ENCODE data around the gene FBXW4. TPM values are rescaled to one million over a fixed set of nuclear protein-coding genes. Genes with fewer than 3 reads are reported as not detected.
A peak's percentile ranks its signal among the peaks of the same experiment; 100 is the strongest.

FBXW4 gene
- polyA plus RNA-seq, 1 of the 3 experiments (the other 2 are of a cell fraction), result 27.6 TPM

DNA sequence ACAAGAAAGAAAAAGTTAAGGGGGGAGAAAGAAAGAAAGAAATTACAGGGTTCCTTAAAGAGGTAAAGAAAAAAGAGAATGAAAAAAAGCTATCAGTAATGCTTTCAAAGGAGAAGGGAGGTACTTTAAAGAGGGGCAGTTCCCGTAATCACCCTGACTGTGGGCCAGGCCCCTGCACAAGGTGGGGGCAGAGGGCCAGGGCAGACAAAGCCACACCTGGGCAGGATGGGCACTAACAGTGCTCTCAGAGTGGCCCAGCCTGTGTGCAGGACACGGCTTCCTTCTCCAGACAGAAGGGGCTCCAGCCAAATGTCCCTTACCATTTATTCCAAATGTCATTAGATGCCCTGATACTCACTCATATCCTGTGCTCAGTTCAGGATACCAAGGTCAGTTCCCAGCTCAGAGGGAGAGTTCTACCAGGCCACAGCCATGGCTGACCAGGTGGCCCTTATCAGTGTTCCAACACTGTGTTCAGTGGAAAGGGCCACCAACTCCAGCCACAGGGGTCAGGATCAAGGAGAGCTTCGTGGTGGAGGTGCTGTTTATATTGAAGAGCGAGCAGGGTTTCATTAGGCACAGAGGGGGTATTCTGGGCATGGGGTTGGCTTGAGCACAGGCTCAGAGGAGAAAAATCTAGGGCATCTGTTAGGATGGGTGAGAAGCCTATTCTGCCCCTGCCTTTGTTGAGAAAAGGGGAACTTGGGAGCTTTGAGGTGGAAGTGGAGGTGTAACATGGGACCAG, 77.0 kb downstream of the FBXW4 start:
- Histone ChIP-seq H3K4me3 (ENCODE audit: low read depth in 2 of 2, low read length in 1 of 2) (no peak overlapping the region), H3K27me3 (ENCODE audit: insufficient read depth) (no peaks in the 10 kb centered on the region), H3K9me3 (no peaks in the 10 kb centered on the region), H3K9me2 (no peaks in the 10 kb centered on the region), H3K4me2 (no peak overlapping the region), H4K20me1 (ENCODE audit: insufficient read depth) (no peaks in the 10 kb centered on the region), H3K4me1 (ENCODE audit: control insufficient read depth in 1 of 2, insufficient read depth in 2 of 2, low read depth in 1 of 2, low read length in 1 of 2) (peaks cover 0 to 54% of the 10 kb centered on the region in 2 experiments; a peak in 2 of 4 replicates), H3K36me3 (replicated peaks in 1 of 2; ENCODE audit: control insufficient read depth in 1 of 2, insufficient read depth in 2 of 2, low read length in 1 of 2) (peaks cover 4 to 9% of the 10 kb centered on the region in 2 experiments), H3F3A (replicated peaks; ENCODE audit: insufficient read depth) (no peaks in the 10 kb centered on the region), H3K79me2 (ENCODE audit: insufficient read depth) (no peaks in the 10 kb centered on the region), H3K9ac (no peak overlapping the region), H2AFZ (ENCODE audit: low read depth) (no peak overlapping the region), H3K27ac (ENCODE audit: low read depth in 2 of 2, low read length in 1 of 2) (peak overlapping the region in 1 of 2 experiments; percentile 76; a peak in 2 of 4 replicates)
- TF ChIP-seq ELF1 (IDR thresholded peaks at IDR 0.05) (no peak), YY1 (IDR thresholded peaks at IDR 0.05; ENCODE audit: low read depth) (no peak), RCOR1 (IDR thresholded peaks at IDR 0.05; ENCODE audit: low read length) (no peak), TCF12 (IDR thresholded peaks at IDR 0.05) (no peak)
- no peak for DNase-seq
- CTCF ChIA-PET, result interaction anchor here (1.0 to 9.0 kb wide), 4 partner anchors 12 to 218 kb away, joined by 4 to 61 read pairs (median 9); no protein-coding TSS in a partner anchor
- POLR2A ChIA-PET, result no interaction called here
- WGBS (ENCODE audit: low lambda C conversion rate), result 93% methylated on average over 3 of the region's 4 CpGs

DNA sequence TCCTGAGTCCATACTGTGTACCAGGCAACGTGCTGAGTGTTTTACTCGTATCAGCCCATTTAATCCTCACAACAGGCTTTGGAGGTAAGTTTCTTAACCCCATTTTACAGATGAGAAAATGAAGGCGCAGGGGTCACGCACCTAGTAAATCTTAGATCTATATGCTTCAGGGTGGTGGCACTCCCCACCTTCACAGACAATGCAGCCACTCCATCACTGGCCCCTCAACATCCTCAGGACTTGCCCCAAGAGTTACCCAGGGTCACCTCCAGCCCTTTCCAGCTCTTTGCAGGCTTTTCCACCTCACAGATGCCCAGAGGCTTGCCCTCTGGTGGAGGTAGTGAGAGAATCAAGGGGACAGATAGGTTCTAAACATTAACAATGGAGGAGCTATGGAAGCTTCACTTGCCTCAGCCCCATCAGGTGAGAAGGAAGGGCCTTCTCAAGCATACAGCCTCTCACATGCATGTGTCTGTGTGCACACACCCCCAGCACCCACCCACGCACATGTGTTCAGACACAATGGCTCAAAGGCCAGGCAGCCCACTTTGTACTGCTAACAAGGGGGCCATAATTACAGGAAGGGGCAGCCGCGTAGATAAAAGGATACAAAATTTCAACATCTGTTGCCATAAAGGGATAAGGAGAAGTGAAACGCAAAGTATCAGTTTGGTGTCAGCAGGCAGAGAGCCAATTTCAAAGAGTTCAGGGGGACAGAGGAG, 77.7 kb downstream of the FBXW4 start:
- Histone ChIP-seq H3K9me3 (no peaks in the 10 kb centered on the region), H3F3A (replicated peaks; ENCODE audit: insufficient read depth) (no peaks in the 10 kb centered on the region), H3K79me2 (ENCODE audit: insufficient read depth) (no peaks in the 10 kb centered on the region), H3K4me3 (ENCODE audit: low read depth in 2 of 2, low read length in 1 of 2) (no peak overlapping the region), H2AFZ (ENCODE audit: low read depth) (no peak overlapping the region), H3K9ac (no peak overlapping the region), H3K4me1 (ENCODE audit: control insufficient read depth in 1 of 2, insufficient read depth in 2 of 2, low read depth in 1 of 2, low read length in 1 of 2) (peaks cover 0 to 54% of the 10 kb centered on the region in 2 experiments; a peak in 2 of 4 replicates), H3K36me3 (replicated peaks in 1 of 2; ENCODE audit: control insufficient read depth in 1 of 2, insufficient read depth in 2 of 2, low read length in 1 of 2) (peaks cover 0 to 9% of the 10 kb centered on the region in 2 experiments), H4K20me1 (ENCODE audit: insufficient read depth) (no peaks in the 10 kb centered on the region), H3K27ac (ENCODE audit: low read depth in 2 of 2, low read length in 1 of 2) (peak overlapping the region in 1 of 2 experiments; percentile 76; a peak in 2 of 4 replicates), H3K27me3 (ENCODE audit: insufficient read depth) (no peaks in the 10 kb centered on the region), H3K9me2 (no peaks in the 10 kb centered on the region), H3K4me2 (no peak overlapping the region)
- WGBS (ENCODE audit: low lambda C conversion rate), result 91% methylated on average over 8 of the region's 8 CpGs
- ChIA-PET POLR2A (no interaction called here), CTCF (interaction anchor here (1.0 to 9.0 kb wide), 4 partner anchors 12 to 218 kb away, joined by 4 to 61 read pairs (median 9); no protein-coding TSS in a partner anchor)
- DNase-seq, result peak; percentile 52
- TF ChIP-seq EP300 (IDR thresholded peaks at IDR 0.05; ENCODE audit: borderline replicate concordance in 1 of 2, low read depth in 1 of 2, low read length in 1 of 2) (no peak), RXRA (IDR thresholded peaks at IDR 0.05; ENCODE audit: borderline replicate concordance, low read depth) (no peak), TAF1 (IDR thresholded peaks at IDR 0.05; ENCODE audit: borderline replicate concordance, low read depth, low read length) (no peak), MXI1 (IDR thresholded peaks at IDR 0.05; ENCODE audit: low read depth, low read length) (0 out of 2 replicates have a peak, but pooled peaks have one; percentile 23)
- TF ChIP-seq, protein P1, sequence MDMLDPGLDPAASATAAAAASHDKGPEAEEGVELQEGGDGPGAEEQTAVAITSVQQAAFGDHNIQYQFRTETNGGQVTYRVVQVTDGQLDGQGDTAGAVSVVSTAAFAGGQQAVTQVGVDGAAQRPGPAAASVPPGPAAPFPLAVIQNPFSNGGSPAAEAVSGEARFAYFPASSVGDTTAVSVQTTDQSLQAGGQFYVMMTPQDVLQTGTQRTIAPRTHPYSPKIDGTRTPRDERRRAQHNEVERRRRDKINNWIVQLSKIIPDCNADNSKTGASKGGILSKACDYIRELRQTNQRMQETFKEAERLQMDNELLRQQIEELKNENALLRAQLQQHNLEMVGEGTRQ (IDR thresholded peaks at IDR 0.05; ENCODE audit: borderline replicate concordance, low read depth, low read length), result no peak
- TF ChIP-seq, protein P2, sequence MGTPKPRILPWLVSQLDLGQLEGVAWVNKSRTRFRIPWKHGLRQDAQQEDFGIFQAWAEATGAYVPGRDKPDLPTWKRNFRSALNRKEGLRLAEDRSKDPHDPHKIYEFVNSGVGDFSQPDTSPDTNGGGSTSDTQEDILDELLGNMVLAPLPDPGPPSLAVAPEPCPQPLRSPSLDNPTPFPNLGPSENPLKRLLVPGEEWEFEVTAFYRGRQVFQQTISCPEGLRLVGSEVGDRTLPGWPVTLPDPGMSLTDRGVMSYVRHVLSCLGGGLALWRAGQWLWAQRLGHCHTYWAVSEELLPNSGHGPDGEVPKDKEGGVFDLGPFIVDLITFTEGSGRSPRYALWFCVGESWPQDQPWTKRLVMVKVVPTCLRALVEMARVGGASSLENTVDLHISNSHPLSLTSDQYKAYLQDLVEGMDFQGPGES (IDR thresholded peaks at IDR 0.05; ENCODE audit: low read depth, low read length), result no peak
- TF ChIP-seq, protein P3, sequence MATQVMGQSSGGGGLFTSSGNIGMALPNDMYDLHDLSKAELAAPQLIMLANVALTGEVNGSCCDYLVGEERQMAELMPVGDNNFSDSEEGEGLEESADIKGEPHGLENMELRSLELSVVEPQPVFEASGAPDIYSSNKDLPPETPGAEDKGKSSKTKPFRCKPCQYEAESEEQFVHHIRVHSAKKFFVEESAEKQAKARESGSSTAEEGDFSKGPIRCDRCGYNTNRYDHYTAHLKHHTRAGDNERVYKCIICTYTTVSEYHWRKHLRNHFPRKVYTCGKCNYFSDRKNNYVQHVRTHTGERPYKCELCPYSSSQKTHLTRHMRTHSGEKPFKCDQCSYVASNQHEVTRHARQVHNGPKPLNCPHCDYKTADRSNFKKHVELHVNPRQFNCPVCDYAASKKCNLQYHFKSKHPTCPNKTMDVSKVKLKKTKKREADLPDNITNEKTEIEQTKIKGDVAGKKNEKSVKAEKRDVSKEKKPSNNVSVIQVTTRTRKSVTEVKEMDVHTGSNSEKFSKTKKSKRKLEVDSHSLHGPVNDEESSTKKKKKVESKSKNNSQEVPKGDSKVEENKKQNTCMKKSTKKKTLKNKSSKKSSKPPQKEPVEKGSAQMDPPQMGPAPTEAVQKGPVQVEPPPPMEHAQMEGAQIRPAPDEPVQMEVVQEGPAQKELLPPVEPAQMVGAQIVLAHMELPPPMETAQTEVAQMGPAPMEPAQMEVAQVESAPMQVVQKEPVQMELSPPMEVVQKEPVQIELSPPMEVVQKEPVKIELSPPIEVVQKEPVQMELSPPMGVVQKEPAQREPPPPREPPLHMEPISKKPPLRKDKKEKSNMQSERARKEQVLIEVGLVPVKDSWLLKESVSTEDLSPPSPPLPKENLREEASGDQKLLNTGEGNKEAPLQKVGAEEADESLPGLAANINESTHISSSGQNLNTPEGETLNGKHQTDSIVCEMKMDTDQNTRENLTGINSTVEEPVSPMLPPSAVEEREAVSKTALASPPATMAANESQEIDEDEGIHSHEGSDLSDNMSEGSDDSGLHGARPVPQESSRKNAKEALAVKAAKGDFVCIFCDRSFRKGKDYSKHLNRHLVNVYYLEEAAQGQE (IDR thresholded peaks at IDR 0.05; ENCODE audit: low read depth, low read length), result no peak
